COLO668 (cell line): ENCODE results near the gene HYPK.
"Not testable (repeated sequence)": the region's sequence is repeated elsewhere in the genome, so short reads cannot be mapped to it uniquely, and the experiment has no call there.

Source experiments
- DNase-seq: peaks from one replicate; lab custom pipeline; 2025; ENCODE audit not compliant: unreplicated experiment; lab: John Stamatoyannopoulos, UW

The HYPK gene

GRCh38 chr15:43795197-43795596 is 5.2 kb upstream of the HYPK start:
- DNase-seq, result no peak

GRCh38 chr15:43795997-43796396 is 4.4 kb upstream of the HYPK start:
- no peak for DNase-seq

- no peak for DNase-seq
Measured at GRCh38 chr15:43796566-43796965, 3.8 kb upstream of the HYPK start.

- peak; percentile 83 for DNase-seq
Measured at GRCh38 chr15:43799209-43799944, 1.0 kb upstream of the HYPK start.

- peak; percentile 37 for DNase-seq
Measured at GRCh38 chr15:43799945-43800285, 484 bp upstream of the HYPK start, which contains the start of gene SERINC4. Gene SERINC4 (minus strand): TSS chr15:43800220. CDS start chr15:43799986, 234 bp downstream.

- not testable (repeated sequence) for DNase-seq
Measured at GRCh38 chr15:43802676-43803075, 2.3 kb downstream of the HYPK start.

GRCh38 chr15:43808435-43808950 is 8.1 kb downstream of the HYPK start:
- no peak for DNase-seq

- DNase-seq, result no peak
Measured at GRCh38 chr15:43808960-43809678, 8.7 kb downstream of the HYPK start.

GRCh38 chr15:43815064-43815463 is 14.7 kb downstream of the HYPK start:
- DNase-seq, result not testable (repeated sequence)

- no peak for DNase-seq
Measured at GRCh38 chr15:43821505-43821904, 21.1 kb downstream of the HYPK start.

GRCh38 chr15:43824302-43825246 is 24.2 kb downstream of the HYPK start, which contains the start of gene MFAP1:
Gene MFAP1 (minus strand): TSS chr15:43824690. CDS start chr15:43824569, 121 bp downstream.
- peak; percentile 93 for DNase-seq

GRCh38 chr15:43825305-43825704 is 24.9 kb downstream of the HYPK start:
- DNase-seq, result not testable (repeated sequence)

- DNase-seq, result no peak
Measured at GRCh38 chr15:43826029-43826507, 25.7 kb downstream of the HYPK start.

GRCh38 chr15:43826508-43827341 is 26.3 kb downstream of the HYPK start, which contains the start of gene WDR76:
Gene WDR76 (plus strand): TSS chr15:43827002. CDS start chr15:43827033, 31 bp downstream.
- DNase-seq, result peak; percentile 90

GRCh38 chr15:43828061-43828657 is 27.8 kb downstream of the HYPK start:
- DNase-seq, result no peak

- not testable (repeated sequence) for DNase-seq
Measured at GRCh38 chr15:43829951-43830540, 29.6 kb downstream of the HYPK start.

GRCh38 chr15:43830691-43831275 is 30.4 kb downstream of the HYPK start:
- not testable (repeated sequence) for DNase-seq

GRCh38 chr15:43831519-43832052 is 31.2 kb downstream of the HYPK start:
- DNase-seq, result not testable (repeated sequence)
